Renal cortical epithelial cell (primary cell): ENCODE measurements around the gene RBFOX2. TPM values are rescaled to one million over a fixed set of nuclear protein-coding genes. Genes with fewer than 3 reads are reported as not detected.
"Not testable (repeated sequence)": the region's sequence is repeated elsewhere in the genome, so short reads cannot be mapped to it uniquely, and the experiment has no call there.

Experiments used
- DNase-seq: peaks from one replicate; pipeline ENCODE4 v3.0.0-alpha.2; 2011; ENCODE audit warnings: low read depth
- total RNA-seq: library from RNA; depleted of rRNA; stranded (reverse); fragments of >200 nt; gene quantifications from 2 replicates; pipeline ENCODE4 v1.2.3, GENCODE V29; 2014

Gene RBFOX2
- total RNA-seq, 1 donor from 2014 or later: 125 TPM

DNA sequence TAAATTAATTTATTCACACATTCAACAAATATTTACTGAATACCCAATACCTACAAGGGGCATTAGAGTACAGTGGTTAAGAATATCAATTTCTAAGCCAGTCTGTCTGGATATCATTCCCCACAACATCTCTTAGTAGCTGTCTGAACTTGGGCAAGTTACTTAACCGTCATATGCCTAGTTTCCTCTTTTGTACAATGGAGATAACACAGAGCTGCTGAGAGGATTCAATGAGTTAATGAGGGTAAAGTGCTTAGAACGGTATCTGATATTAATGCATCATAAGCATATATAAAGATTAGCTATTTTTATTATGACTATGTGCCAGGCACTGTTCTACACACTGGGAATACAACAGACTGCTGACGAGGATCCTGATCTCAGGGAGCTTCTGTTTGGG is 194.6 kb downstream of the RBFOX2 start:
- no peak for DNase-seq

DNA sequence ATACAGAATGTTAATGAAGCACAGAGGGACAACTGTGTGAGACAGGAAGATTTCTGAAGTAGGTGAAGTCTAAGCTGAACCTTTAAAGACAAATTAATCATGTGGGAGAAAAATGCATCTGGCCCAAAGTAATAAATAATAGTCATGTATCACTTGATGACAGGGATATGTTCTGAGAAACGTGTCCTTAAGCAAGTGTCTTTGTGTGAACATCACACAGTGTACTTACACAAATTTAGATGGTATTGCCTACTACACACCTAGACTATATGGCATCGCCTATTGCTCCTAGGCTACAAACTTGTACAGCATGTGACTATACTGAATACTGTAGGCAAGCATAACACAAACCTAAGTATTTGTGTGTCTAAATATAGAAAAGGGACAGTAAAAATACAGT is 198.3 kb downstream of the RBFOX2 start:
- no peak for DNase-seq

DNA sequence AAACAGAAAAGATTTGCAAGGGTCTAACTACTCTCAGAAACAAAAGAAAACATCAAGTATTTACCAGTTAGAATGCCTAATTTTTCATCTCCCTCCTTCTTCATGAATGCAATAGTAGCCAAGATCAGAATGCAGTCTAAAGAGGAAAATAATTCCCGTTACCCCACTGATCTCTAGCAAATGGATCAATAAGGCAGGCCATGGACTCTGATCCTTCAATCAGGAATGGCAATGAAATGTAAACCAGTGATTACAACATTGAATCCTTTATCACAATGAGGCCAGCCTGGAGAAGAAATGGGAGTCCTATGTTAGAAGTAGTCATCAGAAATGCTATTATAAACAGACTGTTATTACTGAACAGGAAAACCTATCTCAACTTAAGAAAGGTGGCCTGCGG is 204.4 kb downstream of the RBFOX2 start:
- no peak for DNase-seq

DNA sequence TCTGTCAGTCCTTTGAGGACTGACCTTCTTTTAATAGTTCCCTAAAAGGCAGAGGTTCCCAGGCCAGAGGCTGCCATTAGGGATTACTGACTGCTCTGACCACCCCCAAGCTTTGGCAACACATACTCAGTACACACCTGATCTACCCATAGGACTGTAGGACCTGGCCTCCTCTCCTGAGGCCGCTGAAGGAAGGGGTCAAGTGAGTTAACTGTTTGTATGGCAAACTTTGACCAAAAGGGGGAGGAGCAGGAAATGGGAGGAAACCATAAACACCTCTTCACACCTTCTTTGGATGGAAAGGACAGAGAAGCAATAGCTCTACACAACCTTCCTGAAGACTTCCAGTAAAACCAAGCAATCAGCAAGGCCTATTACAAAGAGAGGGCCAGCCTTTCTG is 207.0 kb downstream of the RBFOX2 start:
- no peak for DNase-seq

DNA sequence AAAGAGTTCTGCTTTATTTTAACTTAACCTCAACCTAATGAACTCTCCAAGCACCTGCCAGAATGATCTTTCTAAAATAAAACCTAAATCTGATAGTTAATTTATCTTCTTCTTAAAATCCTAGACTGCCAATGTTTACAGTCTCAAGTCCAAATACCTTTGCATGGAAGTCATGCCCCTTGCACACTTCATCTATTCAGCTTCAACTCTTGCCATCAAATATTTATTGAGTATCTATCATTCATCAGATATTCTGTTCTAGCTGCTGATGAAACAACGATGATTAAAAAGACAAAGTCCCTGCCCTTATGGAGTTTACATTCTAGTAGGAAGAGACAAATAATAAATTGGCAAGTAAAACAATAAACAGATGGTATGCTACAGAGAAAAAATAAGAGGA is 209.2 kb downstream of the RBFOX2 start:
- no peak for DNase-seq

DNA sequence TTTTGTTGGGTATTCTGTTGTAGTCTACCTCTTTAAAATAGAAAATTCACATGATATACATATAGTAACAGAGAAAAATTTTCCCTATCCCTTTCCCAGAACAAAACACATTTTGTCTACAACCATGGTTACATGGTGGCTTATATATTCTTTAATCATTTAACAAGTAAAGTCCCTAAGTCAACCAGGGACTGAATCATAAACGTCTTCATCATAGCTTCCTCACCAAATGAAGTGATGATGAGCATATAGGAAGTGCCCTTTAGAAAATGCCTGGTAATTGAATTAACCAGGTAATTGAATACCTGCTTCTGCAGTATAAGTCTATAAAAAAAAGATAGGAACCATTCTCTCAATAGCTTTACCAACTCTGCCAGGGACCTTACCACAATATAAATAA is 209.7 kb downstream of the RBFOX2 start:
- no peak for DNase-seq

DNA sequence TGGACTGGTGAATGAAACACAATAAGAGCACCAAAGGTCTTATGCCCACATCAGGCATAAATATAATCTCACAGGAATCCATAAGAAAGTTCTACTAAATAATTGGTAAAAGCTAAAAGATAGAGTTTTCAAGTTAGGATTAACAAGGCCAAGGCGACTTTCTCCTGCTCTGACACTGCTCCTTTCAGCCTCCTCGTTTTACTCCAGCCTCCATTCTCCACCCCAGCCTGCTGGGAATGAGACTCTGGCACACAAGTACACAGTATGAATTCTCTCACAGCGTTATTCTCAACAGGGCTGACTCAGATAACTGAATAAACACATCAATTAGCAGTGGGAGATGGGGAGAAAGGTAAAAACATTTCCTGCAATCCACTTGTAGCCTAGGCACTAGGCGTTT is 216.0 kb downstream of the RBFOX2 start:
- DNase-seq: no peak

DNA sequence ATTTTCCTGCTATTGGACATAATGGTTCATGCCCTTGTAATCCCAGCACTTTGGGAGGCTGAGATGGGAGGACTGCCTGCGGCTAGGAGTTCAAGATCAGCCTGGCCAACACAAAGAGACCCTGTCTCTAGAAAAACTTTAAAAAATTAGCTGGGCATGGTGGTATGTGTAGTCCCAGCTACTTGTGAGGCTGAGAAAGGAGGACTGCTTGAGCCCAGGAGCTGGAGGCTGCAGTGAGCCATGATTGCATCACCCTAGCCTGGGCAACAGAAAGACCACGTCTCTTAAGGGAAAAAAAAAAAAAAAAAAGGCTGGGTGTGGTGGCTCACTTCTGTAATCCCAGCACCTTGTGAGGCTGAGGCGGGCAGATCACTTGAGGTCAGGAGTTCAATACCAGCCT is 217.0 kb downstream of the RBFOX2 start:
- DNase-seq: no peak

DNA sequence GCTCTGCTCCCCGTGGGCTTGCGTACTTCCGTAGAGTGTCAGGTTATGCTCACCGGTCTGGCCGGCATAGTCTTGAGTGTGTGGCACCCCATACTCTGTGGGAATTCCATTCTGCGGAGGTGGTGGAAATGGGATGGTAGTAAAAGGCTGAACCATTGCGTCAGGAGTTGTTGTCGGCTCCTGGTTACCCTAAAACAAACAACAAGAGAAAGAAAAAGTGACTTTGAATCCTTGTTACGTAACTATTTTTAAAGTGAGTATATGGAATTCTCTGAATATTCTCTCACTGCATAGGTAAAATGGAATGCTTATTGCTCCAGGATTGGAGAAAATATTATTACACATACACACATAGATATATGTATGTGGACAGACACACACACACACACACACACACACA is 218.8 kb downstream of the RBFOX2 start:
- no peak for DNase-seq

DNA sequence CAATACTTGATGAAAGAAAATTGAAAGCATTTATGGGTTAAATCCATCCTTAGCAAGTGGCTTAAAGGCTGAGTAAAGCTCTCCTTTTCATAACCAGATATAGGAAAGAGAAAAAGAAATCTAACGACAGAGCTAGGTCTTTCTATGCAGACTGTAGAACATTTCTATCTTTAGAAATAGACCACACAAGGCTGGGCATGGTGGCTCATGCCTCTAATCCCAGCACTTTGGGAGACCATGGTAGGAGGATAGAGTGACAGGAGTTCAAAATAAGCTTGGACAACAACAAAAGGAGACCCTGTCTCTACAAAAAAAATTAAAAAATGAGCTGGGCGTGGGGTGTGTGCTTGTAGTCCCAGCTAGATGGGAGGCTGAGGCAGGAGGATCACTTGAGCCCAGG is 220.2 kb downstream of the RBFOX2 start:
- DNase-seq: no peak

DNA sequence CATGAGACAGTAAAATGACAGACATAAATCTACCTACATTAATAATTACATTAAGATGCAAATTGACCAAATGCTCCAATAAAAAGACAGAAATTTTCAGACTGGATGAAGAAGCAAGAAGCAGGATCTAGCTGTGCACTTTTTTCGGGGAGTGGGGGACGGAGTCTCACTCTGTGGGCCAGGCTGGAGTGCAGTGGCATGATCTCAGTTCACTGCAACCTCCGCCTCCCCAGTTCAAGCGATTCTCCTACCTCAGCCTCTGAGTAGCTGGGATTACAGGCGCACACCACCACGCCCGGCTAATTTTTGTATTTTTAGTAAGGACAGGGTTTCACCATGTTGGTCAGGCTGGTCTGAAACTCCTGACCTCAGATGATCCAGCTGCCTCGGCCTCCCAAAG is 222.0 kb downstream of the RBFOX2 start:
- not testable (repeated sequence) for DNase-seq

DNA sequence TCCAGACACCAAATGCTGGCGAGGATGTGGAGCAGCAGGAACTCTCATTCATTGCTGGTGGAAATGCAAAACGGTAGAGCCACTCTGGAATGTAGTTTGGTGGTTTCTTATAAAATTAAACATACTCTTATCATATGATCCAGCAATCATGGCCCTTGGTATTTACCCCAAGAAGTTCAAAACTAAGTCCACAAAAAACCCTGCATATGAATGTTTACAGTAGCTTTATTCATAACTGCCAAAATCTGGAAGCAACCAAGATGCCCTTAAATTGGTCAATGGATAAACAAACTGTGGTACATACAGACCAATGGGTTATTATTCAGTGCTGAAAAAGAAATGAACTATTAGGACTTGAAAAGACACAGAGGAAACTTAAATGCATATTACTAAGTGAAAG is 223.2 kb downstream of the RBFOX2 start:
- DNase-seq: no peak

DNA sequence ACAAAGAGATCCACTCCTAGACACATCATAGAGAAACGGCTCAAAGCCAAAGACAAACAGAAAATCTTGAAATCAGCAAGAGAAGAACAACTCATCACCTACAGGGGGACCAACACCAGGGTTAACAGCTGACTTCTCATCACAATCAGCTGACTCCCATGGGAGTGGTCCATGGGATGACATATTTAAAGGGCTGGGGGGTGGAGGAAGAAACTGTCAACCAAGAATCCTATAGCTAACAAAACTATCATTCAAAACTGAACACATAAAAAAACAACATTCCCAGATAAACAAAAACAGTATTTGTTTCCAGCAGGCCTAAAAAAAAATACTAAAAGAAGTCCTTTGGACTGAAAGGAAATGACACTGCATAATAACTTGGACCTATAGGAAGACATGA is 224.2 kb downstream of the RBFOX2 start:
- DNase-seq: no peak

DNA sequence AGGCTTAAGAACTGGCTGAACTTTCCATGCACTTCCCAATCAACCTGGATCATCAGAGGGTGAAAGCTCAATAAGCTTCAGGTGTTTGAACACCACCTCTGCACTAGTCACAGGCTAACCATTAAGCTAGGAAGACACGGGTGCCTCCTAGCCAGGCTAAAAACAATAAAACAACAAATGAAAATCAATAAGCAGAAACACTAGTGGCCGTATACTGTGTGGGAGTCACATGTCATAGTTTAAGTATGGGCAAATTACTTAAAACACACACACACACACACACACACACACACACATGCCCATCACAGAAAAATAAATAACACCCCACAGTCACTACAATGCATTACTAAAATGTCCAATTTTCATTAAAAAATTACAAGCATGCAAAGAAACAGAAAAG is 225.7 kb downstream of the RBFOX2 start:
- peak; percentile 42 for DNase-seq

DNA sequence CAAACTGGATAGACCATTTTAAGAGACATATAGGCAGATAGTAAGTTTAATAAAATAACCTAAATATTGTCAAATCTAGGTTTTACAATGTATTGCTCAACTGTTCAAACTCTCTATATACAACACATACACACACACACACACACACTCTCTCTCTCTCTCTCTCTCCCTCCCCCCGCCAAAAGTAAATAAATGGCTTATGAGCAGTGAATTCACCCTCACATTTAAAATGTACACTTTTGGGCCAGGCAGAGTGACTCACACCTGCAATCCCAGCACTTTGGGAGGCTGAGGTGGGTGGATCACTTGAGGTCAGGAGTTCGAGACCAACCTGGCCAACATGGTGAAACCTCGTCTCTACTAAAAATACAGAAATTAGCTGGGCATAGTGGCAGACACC is 227.3 kb downstream of the RBFOX2 start:
- DNase-seq: not testable (repeated sequence)

DNA sequence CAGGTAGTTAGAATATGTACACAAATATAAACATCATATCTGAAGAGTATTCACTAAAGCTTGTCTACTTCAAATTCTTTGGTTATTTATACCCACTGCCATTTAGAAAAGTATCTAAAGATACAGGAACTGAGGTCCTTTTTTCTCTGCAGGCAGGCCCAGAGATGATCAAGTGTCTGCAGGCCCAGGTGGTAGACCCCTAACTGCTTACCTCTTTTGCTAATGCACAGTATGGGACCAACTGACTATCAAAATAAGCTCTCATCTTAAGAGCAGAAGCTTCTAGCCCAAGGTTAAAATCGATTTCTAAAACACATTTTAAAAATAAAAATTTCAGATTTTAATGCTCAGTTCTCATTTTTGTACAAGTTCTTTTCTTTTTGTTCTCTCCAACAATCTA is 229.5 kb downstream of the RBFOX2 start:
- no peak for DNase-seq

DNA sequence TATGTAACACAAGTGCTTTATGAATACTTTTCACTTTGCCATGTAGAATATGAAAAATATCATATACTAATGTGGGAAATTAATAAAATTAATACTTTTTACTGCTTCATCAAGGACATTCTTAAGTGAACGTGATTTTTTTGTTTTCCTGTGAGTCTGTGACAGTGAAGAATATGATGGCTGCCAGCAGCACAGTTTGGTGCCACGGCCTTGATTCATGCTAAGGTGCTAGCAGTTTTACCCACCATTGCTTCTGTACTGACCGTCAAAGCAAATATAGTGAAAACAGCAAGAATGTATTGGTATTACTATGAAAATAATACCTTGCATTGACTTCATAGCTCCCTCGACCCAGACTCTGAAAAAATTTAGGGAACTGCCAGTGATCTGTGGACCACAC is 231.2 kb downstream of the RBFOX2 start:
- DNase-seq: no peak

DNA sequence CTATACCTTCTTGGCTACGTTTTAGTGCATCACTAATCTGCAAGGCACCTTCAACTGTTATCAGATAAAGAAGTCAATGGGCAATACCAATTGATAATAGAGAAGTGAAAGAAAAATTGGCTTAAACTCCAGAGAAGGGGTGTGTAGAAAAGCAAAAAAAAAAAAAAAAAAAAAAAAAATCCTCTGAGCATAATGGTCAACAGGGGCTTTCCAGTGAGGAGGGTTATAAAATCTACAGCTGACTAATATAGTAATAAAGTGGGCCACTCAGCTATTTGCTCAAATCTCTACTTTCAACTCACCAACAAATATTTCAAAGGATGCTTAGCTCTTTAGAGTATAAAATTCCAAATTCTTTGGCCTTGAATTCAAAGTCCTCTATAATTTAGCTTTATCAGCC is 233.1 kb downstream of the RBFOX2 start:
- no peak for DNase-seq

DNA sequence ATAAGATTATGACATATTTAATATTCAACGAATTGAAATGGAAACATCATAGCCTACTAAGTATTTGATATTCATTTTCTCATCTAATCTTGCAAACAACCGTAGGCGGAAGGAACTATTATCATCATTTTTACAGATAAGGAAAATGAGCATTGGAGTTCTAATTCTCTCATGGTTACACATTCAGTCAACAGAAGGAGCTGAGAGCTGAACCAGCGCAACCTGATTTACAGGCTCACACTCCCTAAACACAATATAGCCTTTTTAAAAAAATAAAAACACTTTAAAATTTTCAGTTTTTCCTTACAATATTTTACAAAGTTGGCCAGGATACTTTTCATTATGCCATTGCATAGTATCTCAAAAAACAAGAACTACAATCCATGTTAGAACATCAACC is 236.1 kb downstream of the RBFOX2 start:
- DNase-seq: no peak

DNA sequence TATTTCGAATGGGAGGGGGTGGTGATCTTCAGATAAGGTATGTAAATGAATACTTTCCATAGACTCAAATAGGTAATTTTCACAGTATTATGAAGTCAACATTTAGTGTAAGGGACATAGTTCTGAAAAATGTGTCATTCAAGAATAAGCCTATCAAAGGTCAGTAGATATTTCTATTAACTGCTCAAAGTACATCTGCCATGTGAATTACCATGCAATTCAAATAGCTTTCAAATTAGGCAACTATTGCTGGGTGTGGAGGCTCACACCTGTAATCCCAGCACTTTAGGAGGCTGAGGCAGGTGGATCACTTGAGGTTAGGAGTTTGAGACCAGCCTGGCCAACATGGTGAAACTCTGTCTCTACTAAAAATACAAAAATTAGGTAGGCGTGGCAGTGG is 236.8 kb downstream of the RBFOX2 start:
- DNase-seq: not testable (repeated sequence)

DNA sequence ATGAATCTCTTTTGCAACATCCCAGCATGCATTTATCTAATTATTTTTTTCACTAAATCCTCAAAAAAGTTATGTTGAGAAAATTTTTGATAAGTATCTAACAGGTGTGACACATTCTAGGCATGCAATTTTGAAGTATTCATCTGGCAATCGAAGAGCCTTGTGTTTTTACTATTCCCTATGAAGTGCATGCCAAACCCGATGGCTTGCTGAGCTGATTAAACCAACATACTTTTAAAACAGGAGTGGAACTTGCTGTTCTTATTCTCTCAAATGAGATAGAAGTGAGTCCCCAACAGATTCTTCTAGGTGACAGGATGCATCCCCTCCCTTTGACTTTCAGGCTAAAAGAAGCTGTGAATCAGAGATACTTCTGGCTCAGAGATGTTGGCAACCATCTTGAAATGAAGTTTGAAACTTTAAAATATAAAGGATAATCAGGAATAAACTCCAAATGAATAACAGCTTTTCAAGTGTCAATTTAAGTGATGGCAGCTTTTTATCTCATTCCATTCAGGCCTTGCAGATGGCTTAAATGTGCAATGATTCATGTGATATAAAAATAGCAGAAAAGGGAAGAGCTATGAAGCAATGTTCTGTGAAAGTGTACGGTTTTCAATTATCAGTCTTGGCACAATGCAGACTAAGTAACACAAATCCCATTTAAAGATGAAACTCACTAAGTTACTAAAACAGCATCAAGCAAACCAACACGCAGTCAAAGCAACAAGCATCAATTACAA is 243.3 kb downstream of the RBFOX2 start:
- DNase-seq: peak; percentile 28

DNA sequence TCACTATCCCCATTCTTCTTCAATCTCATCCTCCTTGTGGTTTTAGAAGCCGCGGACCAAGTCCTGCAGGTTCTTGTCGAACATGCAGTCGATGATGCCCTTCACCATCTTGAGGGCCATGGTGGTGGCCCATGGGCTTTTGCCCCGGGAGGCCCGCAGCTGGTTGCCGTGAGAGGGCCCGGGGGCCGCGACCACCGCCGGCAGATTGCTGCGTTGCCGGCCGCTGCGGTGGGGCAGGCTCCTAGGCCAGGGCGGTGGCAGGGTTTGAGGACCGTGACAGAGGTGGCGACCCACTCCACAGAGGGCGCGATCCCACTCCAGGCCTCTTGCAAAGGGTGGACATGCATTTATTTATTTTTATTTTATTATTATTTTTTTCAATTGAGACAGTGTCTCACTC is 244.0 kb downstream of the RBFOX2 start:
- DNase-seq: no peak

DNA sequence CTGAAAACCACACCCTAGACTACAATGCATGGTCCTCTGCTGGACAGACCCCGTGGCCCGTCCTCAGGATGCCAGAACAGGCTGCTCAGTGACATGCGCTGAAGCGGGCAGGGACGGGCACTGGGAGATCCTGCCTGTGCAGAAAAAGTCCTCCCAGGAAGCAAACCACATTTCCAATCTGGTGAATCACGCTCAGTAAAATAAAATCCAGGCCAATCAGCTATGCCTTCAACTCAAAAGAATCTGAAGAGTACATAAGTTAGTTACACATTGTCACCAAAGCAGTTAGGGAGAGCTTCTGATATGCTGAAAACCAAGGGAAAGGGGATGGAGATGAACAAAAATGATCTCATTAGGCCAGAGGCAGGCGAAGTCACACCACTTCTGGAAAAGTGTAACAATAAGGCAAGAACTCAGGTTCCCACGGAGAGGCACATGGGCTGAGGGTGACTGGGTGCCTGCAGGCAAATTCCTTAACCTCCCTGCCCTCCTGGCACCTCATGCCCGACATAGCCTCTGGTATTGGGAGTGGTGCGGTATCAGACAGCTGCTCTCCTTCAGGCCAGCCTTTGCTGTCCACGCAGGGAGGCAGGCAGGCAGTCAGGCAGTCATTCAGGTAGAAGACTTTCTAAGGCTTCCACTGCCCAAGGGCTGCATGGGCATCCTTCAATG is 244.5 kb downstream of the RBFOX2 start:
- peak; percentile 96 for DNase-seq

DNA sequence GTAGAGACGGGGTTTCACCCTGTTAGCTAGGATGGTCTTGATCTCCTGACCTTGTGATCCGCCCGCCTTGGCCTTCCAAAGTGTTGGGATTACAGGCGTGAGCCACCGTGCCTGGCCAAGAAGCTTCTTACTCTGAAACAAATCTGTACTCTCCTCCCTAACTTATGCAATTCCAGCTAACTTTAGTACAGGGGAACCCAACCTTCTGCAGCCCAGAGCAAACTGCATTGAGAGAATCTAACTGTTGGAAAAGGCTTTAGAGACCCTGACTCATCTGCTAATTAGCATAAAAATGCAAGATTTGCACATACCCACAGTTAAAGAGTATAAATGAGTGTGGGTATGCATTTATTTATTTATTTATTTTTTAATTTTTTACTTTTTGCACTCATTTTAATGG is 246.1 kb downstream of the RBFOX2 start:
- peak; percentile 88 for DNase-seq
